WTC11 (cell line): ENCODE measurements around the gene ERBB2.

Source experiments
- E2F4 ChIP-seq: sonication (generic); formaldehyde crosslinking; IDR thresholded peaks from 2 replicates; pipeline ENCODE4 v1.8.1; 2022; ENCODE audit warnings: low read depth, mild to moderate bottlenecking, moderate library complexity, missing genetic modification reagents, borderline replicate concordance
- TF ChIP-seq, protein P1 (sequence below): fragments of 200-600 bp; IDR thresholded peaks from 2 replicates; pipeline ENCODE4 v1.8.0; 2022; ENCODE audit warnings: antibody characterized with exemption

DNA sequence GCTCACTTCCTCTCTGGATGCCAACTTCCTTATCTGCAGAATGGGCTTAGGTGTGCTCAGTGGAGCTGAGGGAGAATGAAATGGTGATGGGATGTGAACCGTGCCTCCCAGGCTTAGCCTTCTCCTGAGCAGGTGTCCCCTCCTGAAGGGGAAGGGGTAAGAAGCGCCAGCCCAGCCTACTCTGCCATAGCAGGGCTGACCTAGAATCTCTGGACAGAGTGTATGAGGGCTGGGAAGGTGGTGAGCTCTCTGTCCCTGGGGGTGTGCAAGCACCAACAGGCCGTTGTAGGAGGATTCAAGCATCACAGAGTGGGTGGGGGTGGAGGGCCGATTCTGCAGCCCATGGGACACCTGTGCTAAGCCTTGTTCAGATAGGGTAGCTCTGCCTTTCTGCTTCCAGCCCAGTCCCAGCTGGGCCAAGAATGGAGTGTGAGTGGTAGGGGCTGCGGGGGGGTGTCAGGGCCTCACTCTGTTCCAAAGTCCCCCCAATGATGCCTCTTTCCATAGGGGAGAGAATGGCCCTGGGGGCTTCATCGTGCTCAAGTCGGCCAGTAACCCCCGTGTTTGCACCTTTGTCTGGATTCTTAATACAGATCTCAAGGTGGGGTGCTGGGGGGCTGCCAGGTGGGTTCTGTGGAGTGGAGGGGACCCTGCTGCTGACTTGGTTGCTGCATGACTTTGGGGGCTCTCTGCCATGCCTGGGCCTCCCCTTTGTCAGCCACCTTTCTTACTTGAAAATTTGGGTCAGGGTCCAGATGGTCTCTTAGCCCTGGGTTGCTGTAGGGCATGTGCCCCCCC lies 37.9 kb upstream of the ERBB2 start:
- TF ChIP-seq, protein P1, sequence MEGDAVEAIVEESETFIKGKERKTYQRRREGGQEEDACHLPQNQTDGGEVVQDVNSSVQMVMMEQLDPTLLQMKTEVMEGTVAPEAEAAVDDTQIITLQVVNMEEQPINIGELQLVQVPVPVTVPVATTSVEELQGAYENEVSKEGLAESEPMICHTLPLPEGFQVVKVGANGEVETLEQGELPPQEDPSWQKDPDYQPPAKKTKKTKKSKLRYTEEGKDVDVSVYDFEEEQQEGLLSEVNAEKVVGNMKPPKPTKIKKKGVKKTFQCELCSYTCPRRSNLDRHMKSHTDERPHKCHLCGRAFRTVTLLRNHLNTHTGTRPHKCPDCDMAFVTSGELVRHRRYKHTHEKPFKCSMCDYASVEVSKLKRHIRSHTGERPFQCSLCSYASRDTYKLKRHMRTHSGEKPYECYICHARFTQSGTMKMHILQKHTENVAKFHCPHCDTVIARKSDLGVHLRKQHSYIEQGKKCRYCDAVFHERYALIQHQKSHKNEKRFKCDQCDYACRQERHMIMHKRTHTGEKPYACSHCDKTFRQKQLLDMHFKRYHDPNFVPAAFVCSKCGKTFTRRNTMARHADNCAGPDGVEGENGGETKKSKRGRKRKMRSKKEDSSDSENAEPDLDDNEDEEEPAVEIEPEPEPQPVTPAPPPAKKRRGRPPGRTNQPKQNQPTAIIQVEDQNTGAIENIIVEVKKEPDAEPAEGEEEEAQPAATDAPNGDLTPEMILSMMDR = no peak
- no peak for TF ChIP-seq E2F4 (CRISPR knock-in tag)
